Trophoblast cell (in vitro differentiated cells and primary cell): Measurements from ENCODE around the gene GPR146.

ENCODE experiments used
- DNase-seq, 2 donors: peaks; one replicate each; pipeline ENCODE4 v3.0.0-alpha.2; 2016
- H2AFZ ChIP-seq: 2 replicates; pipeline ENCODE4 v1.6.1; 2013; ENCODE audit warnings: low read length, moderate library complexity, mild to moderate bottlenecking; ENCODE audit not compliant: insufficient read depth, poor library complexity
- H2AK5ac ChIP-seq: 2 replicates; pipeline ENCODE4 v1.6.1; 2013; ENCODE audit warnings: mild to moderate bottlenecking, low read length
- H2BK120ac ChIP-seq: 2 replicates; pipeline ENCODE4 v1.6.1; 2013; ENCODE audit warnings: low read length, mild to moderate bottlenecking, moderate library complexity; ENCODE audit not compliant: insufficient read depth, poor library complexity
- H2BK12ac ChIP-seq: 2 replicates; pipeline ENCODE4 v1.6.1; 2013; ENCODE audit warnings: mild to moderate bottlenecking, low read length, moderate library complexity
- H2BK5ac ChIP-seq: 2 replicates; pipeline ENCODE4 v1.6.1; 2013; ENCODE audit warnings: low read length, low read depth, moderate library complexity, mild to moderate bottlenecking; ENCODE audit not compliant: poor library complexity
- H3K14ac ChIP-seq: 2 replicates; pipeline ENCODE4 v1.6.1; 2013; ENCODE audit warnings: mild to moderate bottlenecking, low read length
- H3K18ac ChIP-seq: 2 replicates; pipeline ENCODE4 v1.6.1; 2013; ENCODE audit warnings: mild to moderate bottlenecking, low read length
- H3K23ac ChIP-seq: 2 replicates; pipeline ENCODE4 v1.6.1; 2013; ENCODE audit warnings: low read length
- H3K27ac ChIP-seq: 2 replicates; pipeline ENCODE4 v1.5.1; 2013; ENCODE audit warnings: low read depth, mild to moderate bottlenecking, inconsistent platforms, low read length, moderate library complexity
- H3K27me3 ChIP-seq: 2 replicates; pipeline ENCODE4 v1.6.1; 2013; ENCODE audit warnings: inconsistent platforms, mild to moderate bottlenecking, low read length, moderate library complexity; ENCODE audit not compliant: insufficient read depth
- H3K36me3 ChIP-seq, 2 experiments: 1 replicate in 1 of 2; 2 replicates in 1 of 2; pipeline ENCODE4 v1.6.1; 2013; ENCODE audit warnings: low read length in 2 of 2, mild to moderate bottlenecking in 2 of 2, moderate library complexity in 1 of 2; ENCODE audit not compliant: insufficient read depth in 2 of 2, control insufficient read depth in 1 of 2
- H3K4ac ChIP-seq: 2 replicates; pipeline ENCODE4 v1.6.1; 2013; ENCODE audit warnings: low read depth, mild to moderate bottlenecking, low read length, moderate library complexity
- H3K4me1 ChIP-seq, 2 experiments: 1 replicate in 1 of 2; 2 replicates in 1 of 2; pipeline ENCODE4 v1.6.1; 2013; ENCODE audit warnings: low read length in 2 of 2, mild to moderate bottlenecking in 2 of 2, moderate library complexity in 1 of 2; ENCODE audit not compliant: insufficient read depth in 2 of 2, control insufficient read depth in 1 of 2
- H3K4me2 ChIP-seq: 2 replicates; pipeline ENCODE4 v1.6.1; 2013; ENCODE audit warnings: inconsistent platforms, mild to moderate bottlenecking, low read length, moderate library complexity
- H3K4me3 ChIP-seq: 2 replicates; pipeline ENCODE4 v1.5.1; 2013; ENCODE audit warnings: mild to moderate bottlenecking, low read depth, low read length, inconsistent platforms
- H3K79me1 ChIP-seq: one replicate; pipeline ENCODE4 v1.6.1; 2013; ENCODE audit warnings: low read length
- H3K79me2 ChIP-seq: 2 replicates; pipeline ENCODE4 v1.6.1; 2013; ENCODE audit warnings: low read length, mild to moderate bottlenecking; ENCODE audit not compliant: control insufficient read depth, insufficient read depth, poor library complexity
- H3K9ac ChIP-seq: 2 replicates; pipeline ENCODE4 v1.6.1; 2013; ENCODE audit warnings: mild to moderate bottlenecking, low read length
- H3K9me3 ChIP-seq: 2 replicates; pipeline ENCODE4 v1.6.1; 2013; ENCODE audit warnings: low read depth, mild to moderate bottlenecking, control low read depth, inconsistent platforms, low read length; ENCODE audit not compliant: insufficient read depth
- H4K12ac ChIP-seq: 2 replicates; pipeline ENCODE4 v1.6.1; 2013; ENCODE audit warnings: low read depth, mild to moderate bottlenecking, low read length, moderate library complexity
- H4K8ac ChIP-seq: 2 replicates; pipeline ENCODE4 v1.6.1; 2013; ENCODE audit warnings: low read depth, mild to moderate bottlenecking, low read length, moderate library complexity
- H4K91ac ChIP-seq: one replicate; pipeline ENCODE4 v1.6.1; 2013; ENCODE audit warnings: low read depth, mild to moderate bottlenecking, low read length, moderate library complexity
- WGBS: extraction: QIAGEN DNeasy Blood & Tissue Kit; methylation state at CpG from one replicate; pipeline ENCODE4 v1.1.7; 2013; ENCODE audit warnings: missing lambda C conversion rate; ENCODE audit not compliant: insufficient read length, insufficient coverage; ENCODE audit errors: extremely low coverage; 5-methylcytosine and 5-hydroxymethylcytosine counted together

Gene GPR146

GRCh38 chr7:1090686-1091643, 46.6 kb downstream of the GPR146 start:
- H2BK12ac ChIP-seq, result no peak overlapping the region
- H3K14ac ChIP-seq, result peak overlapping the region; percentile 1
- no peak overlapping the region for H3K4me2 ChIP-seq
- H2BK120ac ChIP-seq, result no peak overlapping the region
- H2AK5ac ChIP-seq, result no peak overlapping the region
- H3K36me3 ChIP-seq, result peaks cover 20 to 23% of the 10 kb centered on the region in 2 experiments
- peaks cover 4% of the 10 kb centered on the region for H3K79me2 ChIP-seq
- H3K4ac ChIP-seq, result no peak overlapping the region
- no peak overlapping the region for H3K23ac ChIP-seq
- no peak overlapping the region for H3K4me3 ChIP-seq
- WGBS, result no CpG with 5 or more reads among the region's 28 CpGs
- H2BK5ac ChIP-seq, result peak overlapping the region; percentile 3
- peak overlapping the region; percentile 41 for H4K91ac ChIP-seq
- H2AFZ ChIP-seq, result no peak overlapping the region
- H3K4me1 ChIP-seq, result peaks cover 24 to 38% of the 10 kb centered on the region in 2 experiments
- no peak overlapping the region for H3K9ac ChIP-seq
- H4K12ac ChIP-seq, result no peak overlapping the region
- H3K18ac ChIP-seq, result peak overlapping the region; percentile 7
- peak overlapping the region; percentile 22 for H3K27ac ChIP-seq
- H3K9me3 ChIP-seq, result peaks cover 3% of the 10 kb centered on the region
- DNase-seq, result no peak
- H4K8ac ChIP-seq, result no peak overlapping the region
- H3K79me1 ChIP-seq, result peaks cover 9% of the 10 kb centered on the region
- H3K27me3 ChIP-seq, result no peaks in the 10 kb centered on the region

GRCh38 chr7:1091644-1092027, 47.3 kb downstream of the GPR146 start:
- Histone ChIP-seq H3K79me2 (peaks cover 4% of the 10 kb centered on the region), H2AFZ (no peak overlapping the region), H3K9me3 (peaks cover 3% of the 10 kb centered on the region), H3K14ac (no peak overlapping the region), H4K8ac (no peak overlapping the region), H3K9ac (no peak overlapping the region), H3K79me1 (peaks cover 9% of the 10 kb centered on the region), H3K36me3 (peaks cover 20 to 23% of the 10 kb centered on the region in 2 experiments), H2AK5ac (no peak overlapping the region), H4K12ac (no peak overlapping the region), H3K18ac (no peak overlapping the region), H2BK120ac (no peak overlapping the region), H2BK12ac (no peak overlapping the region), H3K23ac (no peak overlapping the region), H3K27me3 (no peaks in the 10 kb centered on the region), H4K91ac (no peak overlapping the region), H3K4me1 (peaks cover 29 to 42% of the 10 kb centered on the region in 2 experiments), H3K4me3 (no peak overlapping the region), H3K4ac (no peak overlapping the region), H3K27ac (no peak overlapping the region), H2BK5ac (no peak overlapping the region), H3K4me2 (no peak overlapping the region)
- WGBS, result no CpG with 5 or more reads among the region's 18 CpGs
- DNase-seq, result no peak

GRCh38 chr7:1092161-1092632, 47.9 kb downstream of the GPR146 start:
- Histone ChIP-seq H2AK5ac (no peak overlapping the region), H3K4me3 (no peak overlapping the region), H3K23ac (no peak overlapping the region), H3K4me1 (peaks cover 28 to 40% of the 10 kb centered on the region in 2 experiments), H3K79me2 (peaks cover 4% of the 10 kb centered on the region), H4K8ac (no peak overlapping the region), H3K9me3 (peaks cover 3% of the 10 kb centered on the region), H3K14ac (no peak overlapping the region), H3K9ac (no peak overlapping the region), H3K4me2 (no peak overlapping the region), H2AFZ (no peak overlapping the region), H4K91ac (no peak overlapping the region), H2BK12ac (no peak overlapping the region), H3K4ac (no peak overlapping the region), H4K12ac (no peak overlapping the region), H2BK120ac (no peak overlapping the region), H3K27me3 (no peaks in the 10 kb centered on the region), H3K27ac (no peak overlapping the region), H3K18ac (no peak overlapping the region), H3K79me1 (peaks cover 7% of the 10 kb centered on the region), H2BK5ac (no peak overlapping the region), H3K36me3 (peaks cover 20 to 23% of the 10 kb centered on the region in 2 experiments)
- DNase-seq, result no peak
- WGBS, result no CpG with 5 or more reads among the region's 40 CpGs

DNA sequence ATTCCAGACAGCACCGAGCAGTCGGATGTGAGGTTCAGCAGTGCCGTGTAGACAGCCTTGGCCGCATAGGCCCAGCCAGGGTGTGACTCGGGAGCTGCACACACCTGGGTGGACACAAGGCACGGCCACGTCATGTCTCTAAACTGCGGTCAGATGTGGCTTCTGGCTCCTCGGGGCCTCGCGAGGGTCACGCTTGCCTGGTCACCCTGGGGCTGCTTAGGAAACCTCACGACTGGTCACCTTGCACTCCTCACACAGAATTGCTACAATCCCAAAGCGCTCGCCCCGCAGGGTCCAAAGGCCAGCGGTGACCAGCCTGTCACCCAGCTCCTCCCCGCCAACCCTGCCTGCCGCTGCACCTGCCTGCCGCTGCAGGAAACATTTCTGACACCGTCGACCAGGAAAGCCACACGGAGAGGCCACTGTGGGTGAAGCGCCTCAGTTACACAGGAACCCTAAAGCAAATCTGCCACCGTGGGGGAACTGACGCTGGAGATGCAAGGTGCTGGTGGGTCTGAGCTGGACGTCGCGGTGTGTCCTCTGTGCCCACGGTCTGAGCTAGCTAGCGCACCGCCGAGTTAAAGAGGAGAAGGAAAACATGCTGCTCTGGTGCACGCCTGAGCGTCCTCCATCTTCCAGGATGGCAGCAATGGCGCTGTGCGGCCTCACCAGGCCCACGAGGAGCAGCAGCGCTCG, 48.6 kb downstream of the GPR146 start:
- H3K9ac ChIP-seq, result no peak overlapping the region

More for the DNA sequence above, 48.6 kb downstream of the GPR146 start:
- no peak overlapping the region for H2BK12ac ChIP-seq
- no peak overlapping the region for H4K12ac ChIP-seq
- no peak overlapping the region for H3K18ac ChIP-seq
- peaks cover 4% of the 10 kb centered on the region for H3K79me2 ChIP-seq
- no peak overlapping the region for H3K27ac ChIP-seq
- H2AK5ac ChIP-seq, result no peak overlapping the region
- H4K8ac ChIP-seq, result no peak overlapping the region
- H3K14ac ChIP-seq, result no peak overlapping the region
- no peak overlapping the region for H3K4me3 ChIP-seq
- DNase-seq, result no peak
- peaks cover 20 to 23% of the 10 kb centered on the region in 2 experiments for H3K36me3 ChIP-seq
- H4K91ac ChIP-seq, result no peak overlapping the region
- H3K27me3 ChIP-seq, result no peaks in the 10 kb centered on the region
- no peak overlapping the region for H3K23ac ChIP-seq
- peaks cover 3% of the 10 kb centered on the region for H3K9me3 ChIP-seq
- H2AFZ ChIP-seq, result no peak overlapping the region
- peaks cover 26 to 37% of the 10 kb centered on the region in 2 experiments for H3K4me1 ChIP-seq
- no CpG with 5 or more reads among the region's 40 CpGs for WGBS
- peaks cover 6% of the 10 kb centered on the region for H3K79me1 ChIP-seq
- no peak overlapping the region for H3K4me2 ChIP-seq
- H2BK5ac ChIP-seq, result no peak overlapping the region
- H3K4ac ChIP-seq, result no peak overlapping the region
- H2BK120ac ChIP-seq, result no peak overlapping the region
